Kidney (tissue), 14 donors: Measurements from ENCODE around the gene C4orf33. TPM values are rescaled to one million over a fixed set of nuclear protein-coding genes. Genes with fewer than 3 reads are reported as not detected.

Experiments
- DNase-seq, 5 donors: peaks; one replicate each; pipeline ENCODE4 v3.0.0-alpha.2; 2013 to 2020
- FAIRE-seq: peaks from 2 replicates; lab custom pipeline; 2012; peaks lifted over from hg19 to GRCh38; lab: Jason Lieb, UNC
- H3K27ac ChIP-seq, 2 donors: one replicate each; pipeline ENCODE4 v1.7.0; 2013; ENCODE audit warnings: low read depth in 2 of 2, low read length in 2 of 2, inconsistent platforms in 1 of 2
- H3K27me3 ChIP-seq: one replicate; pipeline ENCODE4 v1.7.1; 2013; ENCODE audit warnings: low read length, inconsistent platforms; ENCODE audit not compliant: control insufficient read depth, insufficient read depth
- H3K36me3 ChIP-seq, 3 donors: one replicate each; pipeline versions ENCODE4 v1.7.0 to v1.7.1; 2013; ENCODE audit warnings: low read length in 3 of 3, control low read depth in 1 of 3, inconsistent platforms in 1 of 3; ENCODE audit not compliant: insufficient read depth in 3 of 3, control insufficient read depth in 2 of 3
- H3K4me1 ChIP-seq, 3 donors: one replicate each; pipeline versions ENCODE4 v1.7.0 to v1.7.1; 2013; ENCODE audit warnings: low read length in 3 of 3, inconsistent platforms in 1 of 3, low read depth in 1 of 3; ENCODE audit not compliant: control insufficient read depth in 2 of 3, insufficient read depth in 2 of 3
- H3K4me3 ChIP-seq, 3 donors: one replicate each; pipeline versions ENCODE4 v1.7.0 to v1.8.1; 2013; ENCODE audit warnings: low read length in 3 of 3, control low read depth in 1 of 3, inconsistent platforms in 1 of 3
- H3K9ac ChIP-seq, 3 donors: one replicate each; pipeline versions ENCODE4 v1.7.0 to v1.7.1; 2013; ENCODE audit warnings: low read length in 3 of 3, control low read depth in 1 of 3, inconsistent platforms in 1 of 3
- H3K9me3 ChIP-seq, 3 donors: one replicate each; pipeline versions ENCODE4 v1.7.0 to v1.7.1; 2013; ENCODE audit warnings: low read length in 3 of 3, control low read depth in 1 of 3, inconsistent platforms in 1 of 3; ENCODE audit not compliant: control insufficient read depth in 2 of 3, insufficient read depth in 1 of 3
- intact Hi-C: fragments of 100-400 bp; cut with DNase I; formaldehyde crosslinking; loops from one replicate; pipeline ENCODE4 v1.11.1; 2022
- polyA plus RNA-seq: library from polyadenylated mRNA; stranded (reverse); fragments of 350-450 nt; fragmentation: Illumina TruSeq; extraction: RNeasy Lipid Tissue Mini Kit (QIAGEN cat#74804); gene quantifications from one replicate; pipeline ENCODE4 v1.2.3, GENCODE V29; 2014; ENCODE audit warnings: low read depth, low replicate concordance; ENCODE audit not compliant: insufficient read depth
- total RNA-seq: library from RNA; stranded (reverse); fragmentation: NEBNext Ultra II Directional; extraction: Animal tissue kit (Norgen Biotek cat#: 25700); gene quantifications from one replicate; pipeline ENCODE4 v1.2.1, GENCODE V29; 2021
- TF ChIP-seq, protein P1 (sequence below): IDR thresholded peaks from 3 replicates; pipeline ENCODE4 v1.5.1; 2012; ENCODE audit warnings: mild to moderate bottlenecking, moderate library complexity, borderline replicate concordance; ENCODE audit not compliant: insufficient read depth; ENCODE audit errors: extremely low read depth
- donor health status: control.
- donor health status: control.
- donor health status: control.
- donor health status: control.
- donor health status: control.
- donor health status: DM: yes; HTN: yes; CAD: no.
- donor health status: Normal renal cell carcinoma (clear cell type).

Gene C4orf33
- total and polyA plus RNA-seq, 2 donors from 2014 or later: 13.6 to 26.7 TPM

DNA sequence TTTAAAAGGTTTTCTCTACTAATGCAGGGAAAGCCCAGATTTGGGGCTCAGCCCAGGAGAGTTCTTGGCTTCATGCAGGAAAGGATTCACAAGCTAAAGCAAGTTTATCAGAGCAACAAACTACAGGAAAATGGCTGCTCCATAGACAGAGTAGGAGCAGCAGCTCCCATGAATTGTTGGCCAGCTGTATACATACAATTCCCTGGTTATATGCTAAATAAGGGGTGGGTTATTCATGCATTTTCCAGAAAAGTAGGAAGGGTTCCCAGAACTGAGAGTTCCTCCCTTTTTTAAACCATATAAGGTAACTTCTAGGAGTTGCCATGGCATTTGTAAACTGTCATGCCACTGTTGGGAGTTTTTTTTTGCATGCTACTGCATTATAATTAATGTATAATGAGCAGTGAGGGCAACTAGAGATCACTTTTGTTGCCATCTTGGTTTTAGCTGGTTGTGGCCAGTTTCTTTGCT, 2.6 kb downstream of the C4orf33 start:
- FAIRE-seq: no peak
- intact Hi-C loops: no loop called here
- H3K4me1 ChIP-seq: no peaks in the 10 kb centered on the region

DNA sequence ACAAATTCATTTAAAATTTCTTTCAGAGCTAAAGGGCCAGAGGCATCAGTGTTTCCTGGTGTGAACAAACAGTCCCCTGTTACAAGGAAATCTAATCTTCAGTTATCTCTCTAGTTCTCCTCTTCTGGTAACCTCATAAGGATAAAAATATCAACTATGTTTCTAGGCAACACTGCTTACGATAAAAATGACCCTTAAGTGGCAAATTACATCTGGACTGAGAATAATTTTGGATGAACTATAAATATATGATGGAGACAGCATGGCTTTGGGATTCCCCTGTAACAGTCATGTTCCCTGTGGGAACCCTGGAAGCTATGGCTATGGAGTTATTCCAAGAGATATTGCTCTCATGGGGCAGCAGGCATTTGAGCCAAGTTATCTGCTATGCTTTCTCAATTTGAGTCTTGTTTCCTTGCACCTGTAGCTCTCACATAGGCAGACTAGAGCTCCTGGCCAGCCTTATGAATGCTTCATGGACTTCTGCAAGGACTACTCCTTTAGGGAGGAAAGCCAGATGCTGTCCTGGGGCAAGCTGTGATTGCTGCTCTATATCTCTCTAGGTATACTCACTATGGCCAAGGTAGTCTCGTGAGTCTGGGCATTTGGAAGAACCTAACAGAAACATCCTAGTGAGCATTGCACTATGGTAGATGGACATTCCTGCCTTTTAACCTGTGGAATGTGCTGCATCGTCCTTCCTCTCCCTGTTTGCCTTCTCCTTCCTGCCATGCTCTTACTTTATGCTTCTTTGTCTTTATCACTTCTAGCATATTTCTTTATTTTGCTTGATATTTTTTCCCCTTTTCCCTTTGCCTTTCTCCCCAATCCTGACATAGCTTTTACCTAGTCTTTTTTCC, 14.2 kb downstream of the C4orf33 start:
- Histone ChIP-seq H3K36me3 (peaks cover 0 to 9% (median 0%) of the 10 kb centered on the region in 3 donors), H3K4me3 (no peak overlapping the region), H3K9me3 (no peaks in the 10 kb centered on the region), H3K27me3 (no peaks in the 10 kb centered on the region), H3K27ac (no peak overlapping the region), H3K9ac (no peak overlapping the region), H3K4me1 (no peaks in the 10 kb centered on the region)
- TF ChIP-seq, protein P1, sequence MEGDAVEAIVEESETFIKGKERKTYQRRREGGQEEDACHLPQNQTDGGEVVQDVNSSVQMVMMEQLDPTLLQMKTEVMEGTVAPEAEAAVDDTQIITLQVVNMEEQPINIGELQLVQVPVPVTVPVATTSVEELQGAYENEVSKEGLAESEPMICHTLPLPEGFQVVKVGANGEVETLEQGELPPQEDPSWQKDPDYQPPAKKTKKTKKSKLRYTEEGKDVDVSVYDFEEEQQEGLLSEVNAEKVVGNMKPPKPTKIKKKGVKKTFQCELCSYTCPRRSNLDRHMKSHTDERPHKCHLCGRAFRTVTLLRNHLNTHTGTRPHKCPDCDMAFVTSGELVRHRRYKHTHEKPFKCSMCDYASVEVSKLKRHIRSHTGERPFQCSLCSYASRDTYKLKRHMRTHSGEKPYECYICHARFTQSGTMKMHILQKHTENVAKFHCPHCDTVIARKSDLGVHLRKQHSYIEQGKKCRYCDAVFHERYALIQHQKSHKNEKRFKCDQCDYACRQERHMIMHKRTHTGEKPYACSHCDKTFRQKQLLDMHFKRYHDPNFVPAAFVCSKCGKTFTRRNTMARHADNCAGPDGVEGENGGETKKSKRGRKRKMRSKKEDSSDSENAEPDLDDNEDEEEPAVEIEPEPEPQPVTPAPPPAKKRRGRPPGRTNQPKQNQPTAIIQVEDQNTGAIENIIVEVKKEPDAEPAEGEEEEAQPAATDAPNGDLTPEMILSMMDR: no peak
- no peak for DNase-seq
- FAIRE-seq: no peak
- intact Hi-C loops: no loop called here

More for the DNA sequence above, 2.6 kb downstream of the C4orf33 start:
- H3K36me3 ChIP-seq: peaks cover 0 to 2% (median 1%) of the 10 kb centered on the region in 3 donors
- TF ChIP-seq, protein P1: no peak
- H3K4me3 ChIP-seq: no peak overlapping the region
- H3K27me3 ChIP-seq: no peaks in the 10 kb centered on the region
- H3K9ac ChIP-seq: no peak overlapping the region
- H3K27ac ChIP-seq: no peak overlapping the region
- no peaks in the 10 kb centered on the region for H3K9me3 ChIP-seq
- no peak for DNase-seq

DNA sequence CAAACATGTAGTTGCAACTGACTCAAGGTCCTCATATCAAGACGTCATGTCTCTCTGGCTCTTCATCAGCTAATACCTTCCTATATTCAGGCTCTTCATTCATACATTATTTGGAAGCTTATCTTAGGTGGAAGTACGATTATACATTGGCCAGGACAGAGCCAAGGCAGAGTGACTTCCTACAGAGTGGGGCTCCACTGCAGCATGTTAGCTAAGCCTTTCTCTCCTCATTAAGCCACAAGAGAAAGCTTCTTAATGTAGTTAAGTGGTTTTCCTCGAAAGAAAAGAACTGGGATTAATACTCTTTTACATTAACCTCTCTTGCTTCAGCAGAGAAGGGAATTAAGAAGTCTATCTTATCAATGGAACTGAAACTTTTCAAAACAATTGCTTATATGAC, 15.0 kb downstream of the C4orf33 start:
- intact Hi-C loops: no loop called here
- TF ChIP-seq, protein P1: no peak

More for the DNA sequence above, 15.0 kb downstream of the C4orf33 start:
- no peaks in the 10 kb centered on the region for H3K9me3 ChIP-seq
- no peak overlapping the region for H3K4me3 ChIP-seq
- no peak for DNase-seq
- H3K27ac ChIP-seq: no peak overlapping the region
- peaks cover 0 to 9% (median 0%) of the 10 kb centered on the region in 3 donors for H3K36me3 ChIP-seq
- H3K9ac ChIP-seq: no peak overlapping the region
- H3K4me1 ChIP-seq: no peaks in the 10 kb centered on the region
- no peaks in the 10 kb centered on the region for H3K27me3 ChIP-seq
- no peak for FAIRE-seq
